ENCODE measurements around the gene CCT5.

DNA sequence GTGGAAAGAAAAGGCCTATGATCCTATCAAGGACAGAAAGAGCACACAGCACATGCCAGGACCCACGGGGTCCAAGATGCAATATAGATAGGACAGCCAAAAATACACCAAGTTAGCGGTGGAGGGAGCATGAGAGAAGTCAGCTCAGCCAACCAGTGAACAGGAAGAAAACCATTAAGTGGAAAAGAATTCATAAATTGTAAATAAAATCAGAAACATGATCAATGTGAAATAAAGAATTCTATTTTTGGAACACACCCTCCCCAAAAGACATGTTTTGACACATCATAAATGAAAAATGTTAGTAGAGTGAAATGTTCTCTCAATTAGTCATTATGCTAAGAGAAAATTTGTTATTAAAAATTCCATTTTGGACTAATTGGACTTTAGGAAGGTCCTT lies 36.0 kb upstream of the CCT5 start:
- TF ChIP-seq EP300 (IDR thresholded peaks at IDR 0.05) (no peak), CTCF (IDR thresholded peaks at IDR 0.05) (no peak), POLR2A (IDR thresholded peaks at IDR 0.05) (no peak), POLR2AphosphoS5 (IDR thresholded peaks at IDR 0.05) (no peak)
